Measurements from ENCODE around the gene FOXN3.
A peak's percentile ranks its signal among the peaks of the same experiment; 100 is the strongest.

The FOXN3 gene

DNA sequence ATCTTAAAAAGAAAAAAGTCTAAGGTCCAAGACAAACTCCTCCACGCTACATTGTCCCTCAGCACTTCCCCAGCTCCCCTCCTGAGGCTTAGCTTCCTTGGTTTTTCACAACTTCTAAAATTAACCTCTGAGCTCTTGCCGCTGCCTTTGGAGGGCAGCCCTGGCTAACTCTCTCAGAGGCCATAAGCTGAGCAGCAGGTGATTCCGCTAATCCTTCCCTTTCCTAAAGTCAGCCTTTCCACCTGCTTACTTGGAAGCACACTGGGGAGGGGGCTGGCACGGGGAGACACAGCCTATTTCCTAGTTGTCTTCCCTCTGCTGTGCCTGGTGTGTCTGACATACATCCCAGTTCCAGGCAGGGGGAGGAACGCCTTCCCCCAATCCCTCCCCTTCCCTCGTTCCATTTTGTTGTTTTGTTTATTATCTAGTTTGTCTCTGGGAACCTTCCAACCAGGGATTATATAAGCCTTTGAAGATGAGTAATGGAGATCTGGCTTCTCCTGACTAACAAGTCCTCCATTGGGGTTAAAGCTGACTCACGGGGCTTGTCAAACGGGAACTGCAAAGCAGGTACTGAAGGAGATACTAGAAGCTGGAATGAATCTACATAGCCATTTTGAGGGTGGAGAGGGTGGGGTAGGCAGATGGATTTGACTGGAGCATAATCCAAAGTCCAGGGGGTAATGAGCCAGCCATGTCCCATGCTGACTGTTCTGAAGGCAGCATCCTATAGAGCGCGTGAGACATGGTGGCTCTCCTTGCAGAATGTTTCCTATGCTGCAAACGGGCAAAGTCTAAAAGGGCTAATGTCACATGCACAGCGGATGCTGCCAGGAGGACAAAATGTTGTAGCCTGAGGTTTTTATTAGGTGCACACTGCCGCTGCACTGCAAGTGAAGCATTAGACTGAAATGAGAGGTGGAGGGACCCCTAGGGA, 230.8 kb downstream of the FOXN3 start:
- peak; percentile 34 for TF ChIP-seq CTCF (IDR thresholded peaks at IDR 0.05; ENCODE audit: insufficient read depth, missing control alignments)
- DNase-seq (ENCODE audit: insufficient read length, low spot score) (no peak), FAIRE-seq (no peak)

- DNase-seq (ENCODE audit: insufficient read length, low spot score) (no peak), FAIRE-seq (no peak)
- no peak for TF ChIP-seq CTCF (IDR thresholded peaks at IDR 0.05; ENCODE audit: insufficient read depth, missing control alignments)
These were observed 232.1 kb downstream of the FOXN3 start for GRCh38 chr14:89184952-89185351.

DNA sequence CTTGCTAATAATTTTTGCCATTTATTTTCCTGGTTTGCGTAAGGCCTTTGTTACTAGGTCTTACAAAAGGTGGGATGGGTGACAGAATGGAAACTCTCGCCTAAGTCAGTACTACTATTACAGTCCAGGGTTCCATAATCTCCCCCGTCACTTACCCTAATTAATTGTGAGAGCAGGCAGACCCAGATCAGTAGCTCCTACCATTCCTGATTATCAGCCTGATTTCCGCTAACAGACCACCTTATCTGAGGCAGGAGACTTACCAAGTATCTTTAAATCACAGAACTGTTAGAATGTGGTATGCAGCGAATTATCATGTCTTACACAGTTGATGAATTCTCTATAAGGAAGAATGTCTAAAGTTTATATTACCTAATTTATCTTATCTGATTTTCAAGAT, 234.7 kb downstream of the FOXN3 start:
- no peak for DNase-seq (ENCODE audit: insufficient read length, low spot score)
- no peak for FAIRE-seq
- TF ChIP-seq CTCF (IDR thresholded peaks at IDR 0.05; ENCODE audit: insufficient read depth, missing control alignments), result no peak

- TF ChIP-seq CTCF (IDR thresholded peaks at IDR 0.05; ENCODE audit: insufficient read depth, missing control alignments), result no peak
- no peak for FAIRE-seq
- DNase-seq (ENCODE audit: insufficient read length, low spot score), result no peak
These were observed 236.5 kb downstream of the FOXN3 start for GRCh38 chr14:89180546-89180945.

DNA sequence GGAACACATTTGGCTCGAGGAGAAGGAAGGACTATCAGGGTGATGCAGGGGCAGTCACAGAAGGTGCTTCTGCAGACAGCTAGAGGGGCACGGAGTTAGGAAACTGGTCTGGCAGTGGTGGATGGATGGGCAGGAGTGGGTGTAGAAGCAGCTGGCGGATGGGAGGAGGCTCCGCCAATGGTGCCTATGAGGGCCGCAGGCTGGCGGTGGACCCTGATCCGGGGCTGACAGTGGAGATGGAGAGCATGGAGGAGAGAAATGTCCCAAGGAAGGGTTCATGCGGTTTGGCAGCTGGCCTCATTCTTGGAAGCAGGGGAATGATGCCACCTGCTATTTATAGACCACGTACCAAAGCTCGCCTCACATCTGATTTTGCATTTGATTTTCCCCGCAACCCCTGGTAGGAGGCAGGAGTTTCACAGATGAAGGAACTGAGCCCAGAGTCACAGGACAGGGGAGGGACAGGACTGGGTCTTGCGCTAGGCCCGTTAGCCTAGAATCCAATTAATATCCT, 237.1 kb downstream of the FOXN3 start:
- DNase-seq (ENCODE audit: insufficient read length, low spot score) (no peak), FAIRE-seq (no peak)
- TF ChIP-seq CTCF (IDR thresholded peaks at IDR 0.05; ENCODE audit: insufficient read depth, missing control alignments), result no peak

DNA sequence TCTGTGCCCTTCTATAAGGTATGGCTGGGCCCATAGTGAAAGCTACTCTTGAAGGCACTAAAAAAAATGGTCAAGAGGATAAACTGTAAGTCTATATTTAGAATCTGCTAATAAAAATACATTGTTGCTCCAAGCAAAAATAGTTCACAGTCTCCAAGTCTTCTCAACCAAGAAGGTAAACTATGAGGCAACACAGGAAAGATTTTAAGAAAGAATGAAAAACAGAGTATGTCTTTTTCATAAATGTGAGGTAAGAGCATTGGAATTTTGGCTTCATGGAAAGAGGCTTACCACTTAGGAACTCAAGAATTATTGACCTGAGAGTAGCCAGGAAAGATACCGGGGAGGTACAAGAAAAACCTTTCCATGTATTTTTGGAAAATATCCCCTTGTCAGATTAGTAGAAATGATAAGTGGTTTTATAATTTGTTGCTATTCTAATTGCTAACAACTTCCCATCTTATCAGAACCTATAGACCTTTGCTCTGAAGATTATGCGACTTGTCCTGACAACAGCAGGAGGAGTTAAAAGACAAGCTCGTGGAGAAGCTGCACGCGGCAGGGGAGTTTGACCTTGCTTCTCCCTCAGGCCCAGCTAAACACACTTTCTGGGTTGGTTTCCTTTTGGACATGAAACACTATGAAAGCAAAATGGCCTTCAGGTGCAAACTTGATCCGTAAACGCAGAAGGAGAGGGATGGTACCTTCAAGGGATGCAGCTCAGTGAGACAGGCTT, 238.1 kb downstream of the FOXN3 start:
- DNase-seq (ENCODE audit: insufficient read length, low spot score) (no peak), FAIRE-seq (no peak)
- TF ChIP-seq CTCF (IDR thresholded peaks at IDR 0.05; ENCODE audit: insufficient read depth, missing control alignments), result no peak

All from D721Med (cell line).